Panc1 (cell line): ENCODE data around the gene CYRIA.

Experiments
- CTCF ChIP-seq: fragments of 450-650 bp; IDR thresholded peaks from 2 replicates; pipeline ENCODE4 v1.5.1; 2017; ENCODE audit warnings: mild to moderate bottlenecking
- REST ChIP-seq, 2 experiments: IDR thresholded peaks; 2 replicates each; pipeline ENCODE4 v1.6.1; 2011 to 2012; ENCODE audit warnings: low read depth in 2 of 2, control low read depth in 1 of 2, low read length in 1 of 2, mild to moderate bottlenecking in 1 of 2, moderate library complexity in 1 of 2; ENCODE audit not compliant: insufficient read depth in 1 of 2

GRCh38 chr2:16661936-16662839 is 3.4 kb downstream of the CYRIA start:
- TF ChIP-seq REST (IDR thresholded peaks at IDR 0.05; ENCODE audit: insufficient read depth in 1 of 2, low read depth in 2 of 2, low read length in 1 of 2) (no peak), CTCF (no peak)
